A549 treated with RU486 at 1 μM for 4 hours (cell line): Measurements from ENCODE around the gene EDN2. TPM values are rescaled to one million over a fixed set of nuclear protein-coding genes. Genes with fewer than 3 reads are reported as not detected.

ENCODE experiments used
- total RNA-seq: library from RNA; stranded (reverse); fragments of 200-300 nt; extraction: Qiagen RNA extraction; gene quantifications from 5 replicates; pipeline ENCODE4 v1.2.3, GENCODE V29; 2022; ENCODE audit warnings: low read depth

EDN2 gene
- 4.2 to 6.4 TPM (median 5.0 TPM) in 5 replicates for total RNA-seq

DNA sequence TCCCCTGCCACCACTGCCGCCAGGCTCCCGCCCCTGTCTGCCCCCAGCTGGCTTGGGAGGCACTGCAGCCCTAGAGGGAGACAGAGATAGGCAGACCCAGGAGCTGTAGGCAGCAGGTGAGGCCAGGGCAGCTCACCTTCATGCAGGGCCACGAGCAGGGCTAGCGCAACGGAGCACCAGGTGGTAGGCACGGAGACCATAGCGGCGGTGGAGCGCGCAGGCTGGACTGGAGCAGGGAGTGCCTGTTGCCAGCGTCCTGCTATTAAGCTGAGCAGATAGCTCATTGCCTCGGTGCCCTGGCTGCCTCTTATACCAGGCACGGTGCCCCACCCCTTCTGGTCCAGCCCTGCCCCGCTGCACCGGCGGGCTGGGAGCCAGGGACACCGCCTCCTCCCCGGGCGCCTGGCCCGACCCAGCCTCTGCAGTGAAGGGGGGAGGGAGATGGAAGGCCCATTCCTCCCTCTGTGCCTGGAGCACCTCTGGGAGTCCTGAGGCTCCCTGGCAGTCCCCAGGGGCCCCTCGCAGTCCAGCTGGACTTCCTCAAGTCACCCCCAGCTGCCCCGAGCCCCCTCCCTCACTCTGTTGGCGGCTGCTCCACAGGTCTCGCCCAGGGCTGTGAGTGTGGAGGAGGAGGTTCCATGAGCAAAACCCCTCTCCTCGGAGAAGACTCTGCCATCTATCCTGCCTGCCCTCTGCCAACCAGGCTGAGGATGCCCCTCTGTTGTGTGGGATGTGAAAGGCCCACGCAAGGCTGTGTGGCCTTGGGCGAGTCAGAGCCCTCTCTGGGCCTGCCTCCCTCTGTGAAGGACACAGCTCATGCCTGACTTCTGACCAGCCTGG is at the start of gene EDN2:
TSS of gene EDN2 (minus strand) at position 282 of the 840 bp plus-strand sequence. CDS start at position 200, 82 bp downstream.

Other genes starting within 250 kb of the EDN2 start
- 11.5 to 13.0 TPM (median 11.9 TPM) in 5 replicates for gene SCMH1, start 242.4 kb downstream of the EDN2 start, total RNA-seq
- 0.31 to 0.94 TPM (median 0.87 TPM) in 5 replicates for gene FOXO6, start 123.2 kb downstream of the EDN2 start, total RNA-seq